ENCODE data around the gene GRIPAP1. TPM values are rescaled to one million over a fixed set of nuclear protein-coding genes. Genes with fewer than 3 reads are reported as not detected.

The GRIPAP1 gene
- total RNA-seq, 1 experiment from 2014 or later, result 92.8 TPM

DNA sequence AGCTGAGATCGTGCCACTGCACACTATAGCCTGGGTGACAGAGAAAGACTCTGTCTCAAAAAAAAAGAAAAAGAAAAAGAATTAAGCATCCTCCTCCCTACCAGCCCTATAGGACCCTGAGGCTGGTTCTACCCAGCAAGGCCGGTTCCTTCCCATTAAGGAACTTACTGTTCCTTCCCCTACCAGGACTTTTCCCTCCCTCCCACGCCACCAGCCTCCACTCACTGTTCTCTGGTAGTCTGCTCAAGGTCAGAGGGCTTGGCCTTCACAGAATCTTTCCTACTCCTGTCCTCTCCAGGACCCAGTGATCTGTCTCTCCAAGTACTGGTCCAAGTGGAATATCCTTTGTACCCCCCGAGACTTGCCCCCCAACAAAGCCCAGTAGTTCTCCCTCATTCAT is 1.4 kb downstream of the GRIPAP1 start:
- CTCF ChIA-PET, result interaction anchor here (0.8 kb wide), 1 partner anchor 18 kb away, joined by 5 read pairs; no protein-coding TSS in a partner anchor
- Mint-ChIP-seq H3K4me3 (ENCODE audit: low read depth, unreplicated experiment) (peak overlapping the region; percentile 99), H3K27me3 (ENCODE audit: unreplicated experiment) (no peaks in the 10 kb centered on the region), H3K4me1 (ENCODE audit: low read depth, unreplicated experiment) (peaks cover 26% of the 10 kb centered on the region), H3K36me3 (ENCODE audit: insufficient read depth, unreplicated experiment) (peaks cover 45% of the 10 kb centered on the region), H3K27ac (ENCODE audit: unreplicated experiment) (no peak overlapping the region), H3K9me3 (ENCODE audit: low read depth, unreplicated experiment) (no peaks in the 10 kb centered on the region)
- DNase-seq, result no peak
- BruUV-seq (replicated peaks), result no TSS peak
- intact Hi-C loops (cut with micrococcal nuclease; ENCODE audit: unreplicated experiment), result loop anchor here (5.0 kb wide), 1 partner anchor 42 kb away; the partner anchor contains the start of gene TFE3
- TF ChIP-seq, protein P1, sequence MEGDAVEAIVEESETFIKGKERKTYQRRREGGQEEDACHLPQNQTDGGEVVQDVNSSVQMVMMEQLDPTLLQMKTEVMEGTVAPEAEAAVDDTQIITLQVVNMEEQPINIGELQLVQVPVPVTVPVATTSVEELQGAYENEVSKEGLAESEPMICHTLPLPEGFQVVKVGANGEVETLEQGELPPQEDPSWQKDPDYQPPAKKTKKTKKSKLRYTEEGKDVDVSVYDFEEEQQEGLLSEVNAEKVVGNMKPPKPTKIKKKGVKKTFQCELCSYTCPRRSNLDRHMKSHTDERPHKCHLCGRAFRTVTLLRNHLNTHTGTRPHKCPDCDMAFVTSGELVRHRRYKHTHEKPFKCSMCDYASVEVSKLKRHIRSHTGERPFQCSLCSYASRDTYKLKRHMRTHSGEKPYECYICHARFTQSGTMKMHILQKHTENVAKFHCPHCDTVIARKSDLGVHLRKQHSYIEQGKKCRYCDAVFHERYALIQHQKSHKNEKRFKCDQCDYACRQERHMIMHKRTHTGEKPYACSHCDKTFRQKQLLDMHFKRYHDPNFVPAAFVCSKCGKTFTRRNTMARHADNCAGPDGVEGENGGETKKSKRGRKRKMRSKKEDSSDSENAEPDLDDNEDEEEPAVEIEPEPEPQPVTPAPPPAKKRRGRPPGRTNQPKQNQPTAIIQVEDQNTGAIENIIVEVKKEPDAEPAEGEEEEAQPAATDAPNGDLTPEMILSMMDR (IDR thresholded peaks at IDR 0.05; ENCODE audit: unreplicated experiment), result no peak

DNA sequence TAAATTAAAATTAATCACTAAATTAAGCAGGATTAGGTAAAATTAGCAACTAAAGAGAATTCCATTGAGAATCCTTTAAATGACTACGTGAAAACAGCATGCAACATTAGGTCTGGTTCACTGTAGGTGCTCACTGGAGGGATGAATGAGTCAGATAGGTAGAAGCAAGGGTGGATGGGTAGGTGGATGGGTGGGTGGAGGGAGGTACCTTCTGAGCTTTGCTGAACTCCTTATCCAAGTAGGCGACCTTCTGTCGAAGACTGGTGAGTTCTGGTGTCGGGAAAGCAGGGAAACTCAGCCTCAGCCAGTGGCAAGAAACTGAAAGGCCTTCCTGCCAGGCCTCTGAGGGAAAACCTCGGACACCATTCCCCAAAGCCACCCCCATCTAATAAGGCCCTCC is 3.0 kb downstream of the GRIPAP1 start:
- intact Hi-C loops (cut with micrococcal nuclease; ENCODE audit: unreplicated experiment), result no loop called here
- no peak overlapping the region for H3K27ac Mint-ChIP-seq (ENCODE audit: unreplicated experiment)
- TF ChIP-seq, protein P1 (IDR thresholded peaks at IDR 0.05; ENCODE audit: unreplicated experiment), result no peak
- peaks cover 45% of the 10 kb centered on the region for H3K36me3 Mint-ChIP-seq (ENCODE audit: insufficient read depth, unreplicated experiment)
- no peaks in the 10 kb centered on the region for H3K9me3 Mint-ChIP-seq (ENCODE audit: low read depth, unreplicated experiment)
- H3K27me3 Mint-ChIP-seq (ENCODE audit: unreplicated experiment), result no peaks in the 10 kb centered on the region
- CTCF ChIA-PET, result no interaction called here
- no TSS peak for BruUV-seq (replicated peaks)
- no peak for DNase-seq
- peaks cover 26% of the 10 kb centered on the region for H3K4me1 Mint-ChIP-seq (ENCODE audit: low read depth, unreplicated experiment)
- no peak overlapping the region for H3K4me3 Mint-ChIP-seq (ENCODE audit: low read depth, unreplicated experiment)

DNA sequence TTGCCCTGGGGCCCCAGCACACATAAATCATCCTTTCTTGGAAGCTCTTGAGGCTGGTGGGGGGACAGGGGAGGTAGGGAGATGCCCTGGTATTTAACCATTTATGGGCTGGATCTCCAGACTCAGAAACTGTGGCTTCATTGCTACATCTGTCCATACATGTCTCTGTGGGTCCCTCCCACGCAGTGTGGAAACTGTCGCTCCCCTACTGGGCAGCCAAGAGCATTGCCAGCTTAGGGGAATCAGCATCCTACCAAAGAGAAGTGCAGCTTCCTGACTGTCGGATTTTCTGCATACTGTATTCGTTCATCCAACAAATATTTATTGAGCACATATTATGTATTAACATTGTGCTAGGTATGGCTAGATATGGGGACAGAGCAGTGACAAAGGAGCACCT is 3.7 kb downstream of the GRIPAP1 start:
- H3K36me3 Mint-ChIP-seq (ENCODE audit: insufficient read depth, unreplicated experiment), result peaks cover 43% of the 10 kb centered on the region
- no peak for DNase-seq
- H3K27me3 Mint-ChIP-seq (ENCODE audit: unreplicated experiment), result no peaks in the 10 kb centered on the region
- peaks cover 26% of the 10 kb centered on the region for H3K4me1 Mint-ChIP-seq (ENCODE audit: low read depth, unreplicated experiment)
- H3K4me3 Mint-ChIP-seq (ENCODE audit: low read depth, unreplicated experiment), result no peak overlapping the region
- intact Hi-C loops (cut with micrococcal nuclease; ENCODE audit: unreplicated experiment), result no loop called here
- H3K27ac Mint-ChIP-seq (ENCODE audit: unreplicated experiment), result no peak overlapping the region
- no peaks in the 10 kb centered on the region for H3K9me3 Mint-ChIP-seq (ENCODE audit: low read depth, unreplicated experiment)
- CTCF ChIA-PET, result no interaction called here
- BruUV-seq (replicated peaks), result TSS peak; percentile 7
- TF ChIP-seq, protein P1 (IDR thresholded peaks at IDR 0.05; ENCODE audit: unreplicated experiment), result no peak

DNA sequence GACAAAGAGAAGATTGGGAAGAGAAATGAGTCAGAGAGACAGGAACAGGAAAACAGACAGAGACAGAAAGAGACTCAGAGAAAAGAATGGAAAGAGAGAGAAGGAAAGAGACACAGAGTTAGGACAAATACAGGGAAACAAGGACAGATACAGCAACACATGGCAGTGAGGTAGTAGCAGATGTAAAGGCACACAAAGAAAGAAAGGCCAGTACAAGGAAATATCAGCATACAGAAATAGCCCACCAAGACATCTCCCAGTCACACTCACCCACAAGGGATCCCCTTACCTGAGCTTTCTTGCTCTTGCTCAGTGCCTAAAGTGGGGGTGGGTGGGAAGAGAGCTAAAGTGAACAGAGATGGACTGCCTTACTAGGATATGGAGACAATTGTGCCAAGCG is 4.2 kb downstream of the GRIPAP1 start:
- no peak overlapping the region for H3K4me3 Mint-ChIP-seq (ENCODE audit: low read depth, unreplicated experiment)
- no TSS peak for BruUV-seq (replicated peaks)
- no peak for DNase-seq
- H3K36me3 Mint-ChIP-seq (ENCODE audit: insufficient read depth, unreplicated experiment), result peaks cover 47% of the 10 kb centered on the region
- no peaks in the 10 kb centered on the region for H3K27me3 Mint-ChIP-seq (ENCODE audit: unreplicated experiment)
- no peaks in the 10 kb centered on the region for H3K9me3 Mint-ChIP-seq (ENCODE audit: low read depth, unreplicated experiment)
- intact Hi-C loops (cut with micrococcal nuclease; ENCODE audit: unreplicated experiment), result no loop called here
- TF ChIP-seq, protein P1 (IDR thresholded peaks at IDR 0.05; ENCODE audit: unreplicated experiment), result no peak
- H3K27ac Mint-ChIP-seq (ENCODE audit: unreplicated experiment), result no peak overlapping the region
- H3K4me1 Mint-ChIP-seq (ENCODE audit: low read depth, unreplicated experiment), result peaks cover 26% of the 10 kb centered on the region
- CTCF ChIA-PET, result no interaction called here
